Measurements from ENCODE around the gene OGDHL. TPM values are rescaled to one million over a fixed set of nuclear protein-coding genes. Genes with fewer than 3 reads are reported as not detected.
A peak's percentile ranks its signal among the peaks of the same experiment; 100 is the strongest.

Gene OGDHL
- total RNA-seq (10 to 100 TPM; 10.7 to 16.6 TPM), polyA plus RNA-seq (ENCODE audit: insufficient read depth, low read depth, low replicate concordance) (6.4 TPM)
- long read RNA-seq, donor 1 = 0 reads
- long read RNA-seq, donor 2 = 0 reads

DNA sequence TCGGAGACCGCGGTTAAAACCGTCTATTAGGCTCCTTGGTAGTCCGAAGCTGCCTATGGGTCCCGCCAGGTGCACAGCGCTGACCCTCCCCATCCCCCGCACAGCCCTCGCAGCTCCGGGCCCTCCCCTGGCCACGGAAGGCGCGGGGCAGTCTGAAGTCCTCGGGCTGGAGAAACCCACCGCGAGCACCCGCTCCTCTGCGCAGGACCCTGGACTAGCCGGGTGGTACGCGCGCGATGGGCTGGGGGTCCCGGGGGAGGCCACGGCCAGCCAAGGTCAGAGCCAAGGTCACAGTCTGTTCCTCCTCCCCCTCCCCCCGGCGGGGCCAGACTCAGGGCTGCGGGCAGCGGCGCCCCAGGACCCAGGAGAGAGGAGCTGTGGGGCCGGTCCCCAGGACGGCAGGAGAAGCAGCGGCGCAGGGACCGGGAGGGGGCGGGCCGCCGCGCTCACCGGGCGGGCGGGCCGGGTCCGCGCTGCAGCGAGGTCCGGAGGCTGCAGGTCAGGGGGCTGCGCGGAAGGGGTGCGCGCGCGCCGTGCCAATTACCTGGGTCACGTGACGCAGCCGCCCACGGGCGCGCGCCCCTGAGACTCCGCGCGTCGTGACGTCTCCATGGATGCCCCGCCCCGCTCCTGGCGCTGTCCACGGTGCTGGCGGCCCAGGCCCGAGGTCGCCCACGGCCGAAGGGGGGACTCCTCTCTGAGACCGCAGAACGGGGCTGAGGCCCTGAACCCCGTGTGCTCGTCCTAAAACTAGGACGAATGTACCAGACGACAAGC, at the start of gene OGDHL:
TSS of gene OGDHL (minus strand) at position 535 of the 777 bp plus-strand sequence. CDS start 3,731 bp downstream, outside the sequence.
- no peaks in the 10 kb centered on the region for H3K27me3 ChIP-seq
- intact Hi-C loops (cut with DNase I; ENCODE audit: low total_unique reads) = no loop called here
- 1 to 2% methylated on average over 10 to 77 of the region's 81 CpGs for WGBS, 2 donors

DNA sequence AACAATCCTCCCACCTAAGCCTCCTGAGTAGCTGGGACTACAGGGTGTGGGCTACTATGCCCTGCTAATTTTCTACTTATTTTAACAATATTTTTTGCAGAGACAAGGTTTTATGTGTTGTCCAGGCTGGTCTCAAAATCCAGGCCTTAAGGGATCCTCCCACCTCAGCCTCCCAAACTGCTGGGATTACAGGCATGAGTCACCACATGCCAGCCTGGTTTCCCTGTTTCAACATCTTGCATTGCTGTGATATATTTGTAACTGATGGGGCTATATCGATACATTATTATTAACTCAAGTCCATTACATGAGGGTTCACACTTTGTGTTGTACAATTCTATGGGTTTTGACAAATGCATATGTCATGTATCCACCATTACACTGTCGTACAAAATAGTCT, 41.9 kb upstream of the OGDHL start:
- Histone ChIP-seq H3K4me1 (no peaks in the 10 kb centered on the region), H3K36me3 (ENCODE audit: low read depth, missing control alignments) (no peaks in the 10 kb centered on the region), H3K9me3 (no peaks in the 10 kb centered on the region), H3K27me3 (no peaks in the 10 kb centered on the region), H3K27ac (no peak overlapping the region), H3K4me3 (no peak overlapping the region)
- 92 to 94% methylated on average over 2 of the region's 2 CpGs for WGBS, 2 donors
- intact Hi-C loops (cut with DNase I; ENCODE audit: low total_unique reads) = no loop called here
- no peak for DNase-seq
- TF ChIP-seq, protein P1, sequence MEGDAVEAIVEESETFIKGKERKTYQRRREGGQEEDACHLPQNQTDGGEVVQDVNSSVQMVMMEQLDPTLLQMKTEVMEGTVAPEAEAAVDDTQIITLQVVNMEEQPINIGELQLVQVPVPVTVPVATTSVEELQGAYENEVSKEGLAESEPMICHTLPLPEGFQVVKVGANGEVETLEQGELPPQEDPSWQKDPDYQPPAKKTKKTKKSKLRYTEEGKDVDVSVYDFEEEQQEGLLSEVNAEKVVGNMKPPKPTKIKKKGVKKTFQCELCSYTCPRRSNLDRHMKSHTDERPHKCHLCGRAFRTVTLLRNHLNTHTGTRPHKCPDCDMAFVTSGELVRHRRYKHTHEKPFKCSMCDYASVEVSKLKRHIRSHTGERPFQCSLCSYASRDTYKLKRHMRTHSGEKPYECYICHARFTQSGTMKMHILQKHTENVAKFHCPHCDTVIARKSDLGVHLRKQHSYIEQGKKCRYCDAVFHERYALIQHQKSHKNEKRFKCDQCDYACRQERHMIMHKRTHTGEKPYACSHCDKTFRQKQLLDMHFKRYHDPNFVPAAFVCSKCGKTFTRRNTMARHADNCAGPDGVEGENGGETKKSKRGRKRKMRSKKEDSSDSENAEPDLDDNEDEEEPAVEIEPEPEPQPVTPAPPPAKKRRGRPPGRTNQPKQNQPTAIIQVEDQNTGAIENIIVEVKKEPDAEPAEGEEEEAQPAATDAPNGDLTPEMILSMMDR (IDR thresholded peaks at IDR 0.05) = no peak
- no peak for TF ChIP-seq POLR2A (IDR thresholded peaks at IDR 0.05)

More for the DNA sequence above, at the start of gene OGDHL:
- no peak for TF ChIP-seq POLR2A (IDR thresholded peaks at IDR 0.05)
- TF ChIP-seq, protein P1 (IDR thresholded peaks at IDR 0.05) = no peak
- Histone ChIP-seq H3K27ac (no peak within 1 kb of the TSS), H3K4me1 (no peaks in the 10 kb centered on the region), H3K36me3 (ENCODE audit: low read depth, missing control alignments) (no peaks in the 10 kb centered on the region), H3K9me3 (no peaks in the 10 kb centered on the region), H3K4me3 (peak within 1 kb of the TSS; percentile 57 to 65)
- peak; percentile 91 for DNase-seq

DNA sequence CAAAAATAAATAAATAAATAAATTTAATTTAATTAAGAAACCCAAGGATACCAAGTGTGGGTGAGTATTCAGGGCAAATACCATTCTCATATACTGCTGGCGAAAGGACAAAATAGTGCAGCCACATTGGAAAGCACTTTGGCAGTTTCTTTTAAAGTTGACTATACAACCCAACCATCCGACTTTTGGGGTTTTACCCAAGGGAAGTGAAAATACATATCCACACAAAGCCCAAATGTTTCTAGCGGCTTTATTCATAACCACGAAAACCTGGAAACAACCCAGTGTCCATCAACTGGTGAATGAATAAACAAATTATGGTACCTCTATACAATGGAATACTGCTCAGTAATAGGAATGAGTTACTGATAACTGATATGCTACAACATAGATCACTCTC, 36.2 kb upstream of the OGDHL start:
- Histone ChIP-seq H3K4me3 (no peak overlapping the region), H3K27ac (no peak overlapping the region), H3K36me3 (ENCODE audit: low read depth, missing control alignments) (no peaks in the 10 kb centered on the region), H3K9me3 (no peaks in the 10 kb centered on the region), H3K4me1 (no peaks in the 10 kb centered on the region), H3K27me3 (no peaks in the 10 kb centered on the region)
- WGBS, 2 donors = 91 to 93% methylated on average over 4 of the region's 4 CpGs
- DNase-seq = no peak
- intact Hi-C loops (cut with DNase I; ENCODE audit: low total_unique reads) = no loop called here
- no peak for TF ChIP-seq POLR2A (IDR thresholded peaks at IDR 0.05)
- TF ChIP-seq, protein P1 (IDR thresholded peaks at IDR 0.05) = no peak

DNA sequence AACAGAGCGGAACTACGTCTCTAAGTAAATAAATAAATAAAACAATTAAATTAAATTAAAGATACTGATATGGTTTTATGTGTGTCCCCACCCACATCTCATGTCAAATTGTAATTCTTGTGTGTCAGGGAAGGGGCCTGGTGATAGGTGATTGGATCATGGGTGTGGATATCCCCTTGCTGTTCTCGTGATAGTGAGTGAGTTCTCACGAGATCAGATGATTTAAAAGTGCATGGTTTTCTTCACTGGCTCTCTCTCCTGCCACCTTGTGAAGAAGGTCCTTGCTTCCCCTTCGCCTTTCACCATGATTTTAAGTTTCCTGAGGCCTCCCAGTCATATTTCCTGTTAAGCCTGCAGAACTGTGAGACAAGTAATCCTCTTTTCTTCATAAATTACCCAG, 29.0 kb upstream of the OGDHL start:
- intact Hi-C loops (cut with DNase I; ENCODE audit: low total_unique reads) = no loop called here
- no peak overlapping the region for H3K27ac ChIP-seq
- no peaks in the 10 kb centered on the region for H3K9me3 ChIP-seq
- 73 to 75% methylated on average over 5 of the region's 5 CpGs for WGBS, 2 donors
- H3K4me1 ChIP-seq = no peaks in the 10 kb centered on the region
- no peaks in the 10 kb centered on the region for H3K27me3 ChIP-seq
- no peaks in the 10 kb centered on the region for H3K36me3 ChIP-seq (ENCODE audit: low read depth, missing control alignments)
- H3K4me3 ChIP-seq = no peak overlapping the region
- DNase-seq = no peak
- TF ChIP-seq, protein P1 (IDR thresholded peaks at IDR 0.05) = no peak
- TF ChIP-seq POLR2A (IDR thresholded peaks at IDR 0.05) = no peak
